Adipocyte (in vitro differentiated cells): ENCODE data around the gene PARP2.
A peak's percentile ranks its signal among the peaks of the same experiment; 100 is the strongest.
"Not testable (repeated sequence)": the region's sequence is repeated elsewhere in the genome, so short reads cannot be mapped to it uniquely, and the experiment has no call there.

Source experiments
- DNase-seq: peaks from one replicate; pipeline ENCODE4 v3.0.0-alpha.2; 2015; ENCODE audit warnings: low read depth
- H3K27me3 ChIP-seq: replicated peaks from 2 replicates; pipeline ENCODE4 v1.7.0; 2013; ENCODE audit warnings: mild to moderate bottlenecking, low read length, moderate library complexity; ENCODE audit not compliant: control insufficient read depth, insufficient read depth
- H3K36me3 ChIP-seq: 2 replicates; pipeline ENCODE4 v1.7.0; 2013; ENCODE audit warnings: low read length, mild to moderate bottlenecking, moderate library complexity; ENCODE audit not compliant: control insufficient read depth, insufficient read depth, severe bottlenecking
- H3K4me1 ChIP-seq: 2 replicates; pipeline ENCODE4 v1.7.0; 2013; ENCODE audit warnings: mild to moderate bottlenecking, low read length, moderate library complexity; ENCODE audit not compliant: control insufficient read depth, insufficient read depth
- H3K4me3 ChIP-seq: 2 replicates; pipeline ENCODE4 v1.7.0; 2013; ENCODE audit warnings: mild to moderate bottlenecking, low read length, moderate library complexity
- H3K9ac ChIP-seq: 2 replicates; pipeline ENCODE4 v1.7.0; 2013; ENCODE audit warnings: mild to moderate bottlenecking, low read length, moderate library complexity
- H3K9me3 ChIP-seq: 2 replicates; pipeline ENCODE4 v1.7.0; 2013; ENCODE audit warnings: mild to moderate bottlenecking, low read length, moderate library complexity; ENCODE audit not compliant: control insufficient read depth

The PARP2 gene

DNA sequence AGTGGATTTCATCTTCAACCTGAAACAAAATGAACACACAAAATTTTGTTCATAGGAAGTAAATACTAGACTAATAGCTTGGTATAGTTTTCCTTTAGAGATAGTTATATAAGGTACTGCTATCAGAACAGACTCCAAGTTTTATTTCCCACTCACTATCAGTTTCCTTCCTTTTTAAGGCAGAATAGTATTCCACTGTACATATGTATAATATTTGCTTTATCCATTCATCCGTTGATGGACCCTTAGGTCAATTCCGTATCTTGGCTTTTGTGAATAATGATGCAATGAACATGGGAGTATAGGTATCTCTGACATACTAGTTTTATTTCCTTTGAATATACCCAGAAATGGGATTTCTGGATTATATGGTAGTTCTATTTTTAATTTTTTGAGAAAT is 14.1 kb upstream of the PARP2 start:
- H3K4me1 ChIP-seq: peaks cover 33% of the 10 kb centered on the region
- H3K27me3 ChIP-seq: no peaks in the 10 kb centered on the region
- DNase-seq: no peak
- H3K9me3 ChIP-seq: no peaks in the 10 kb centered on the region
- H3K9ac ChIP-seq: no peak overlapping the region
- peaks cover 33% of the 10 kb centered on the region for H3K36me3 ChIP-seq
- no peak overlapping the region for H3K4me3 ChIP-seq

GRCh38 chr14:20331053-20331613 is 12.3 kb upstream of the PARP2 start:
- Histone ChIP-seq H3K9ac (no peak overlapping the region), H3K36me3 (peaks cover 19% of the 10 kb centered on the region), H3K27me3 (no peaks in the 10 kb centered on the region), H3K4me1 (peaks cover 33% of the 10 kb centered on the region), H3K4me3 (no peak overlapping the region), H3K9me3 (no peaks in the 10 kb centered on the region)
- DNase-seq: no peak

- peak overlapping the region; percentile 88 for H3K9ac ChIP-seq
Observed at GRCh38 chr14:20332431-20332787, 11.0 kb upstream of the PARP2 start.

DNA sequence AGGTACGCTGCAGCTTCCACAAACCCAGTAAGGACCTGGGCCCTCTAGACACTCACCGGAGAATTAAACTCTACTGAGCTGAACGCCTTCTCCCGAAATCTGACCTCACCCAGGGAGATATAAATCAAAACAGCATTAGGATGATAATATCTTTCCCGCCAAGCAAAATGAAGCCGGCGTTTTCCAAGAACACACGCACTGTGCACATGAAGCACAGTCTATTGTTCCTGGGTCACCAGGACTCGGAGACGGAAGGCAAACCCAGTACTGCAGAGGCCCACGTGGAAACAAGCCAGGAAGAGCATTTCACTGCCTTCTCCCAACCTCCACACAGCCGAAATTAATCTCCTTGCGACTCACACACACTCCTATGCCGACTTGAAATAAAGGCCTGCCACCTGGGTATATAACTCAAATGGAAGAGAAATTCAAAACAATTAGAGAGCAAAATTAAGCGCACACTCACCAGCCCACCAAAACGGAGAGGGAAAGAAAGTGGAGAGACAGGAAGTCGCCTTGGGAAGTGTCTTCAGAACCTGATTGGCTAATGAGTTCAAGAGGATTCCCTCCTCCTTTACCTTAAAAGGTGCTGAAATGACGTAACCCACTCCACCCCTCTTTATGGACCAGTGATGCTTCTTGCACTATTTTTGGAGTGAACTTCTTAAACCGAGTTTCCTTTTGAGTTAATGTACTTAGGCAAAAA is 10.5 kb upstream of the PARP2 start, which contains the start of gene CCNB1IP1:
CCNB1IP1 (minus strand) TSS at position 492 of the 706 bp plus-strand sequence. CDS start 16,756 bp downstream, outside the sequence.
- Histone ChIP-seq H3K9ac (peak within 1 kb of the TSS; percentile 88), H3K36me3 (peaks cover 12% of the 10 kb centered on the region), H3K9me3 (no peaks in the 10 kb centered on the region), H3K4me3 (peak within 1 kb of the TSS; percentile 92), H3K27me3 (no peaks in the 10 kb centered on the region), H3K4me1 (peaks cover 27% of the 10 kb centered on the region)
- peak; percentile 91 for DNase-seq

More at GRCh38 chr14:20332431-20332787, 11.0 kb upstream of the PARP2 start:
- peak overlapping the region; percentile 92 for H3K4me3 ChIP-seq
- peaks cover 12% of the 10 kb centered on the region for H3K36me3 ChIP-seq
- H3K27me3 ChIP-seq: no peaks in the 10 kb centered on the region
- no peaks in the 10 kb centered on the region for H3K9me3 ChIP-seq
- DNase-seq: peak; percentile 57
- H3K4me1 ChIP-seq: peaks cover 32% of the 10 kb centered on the region

DNA sequence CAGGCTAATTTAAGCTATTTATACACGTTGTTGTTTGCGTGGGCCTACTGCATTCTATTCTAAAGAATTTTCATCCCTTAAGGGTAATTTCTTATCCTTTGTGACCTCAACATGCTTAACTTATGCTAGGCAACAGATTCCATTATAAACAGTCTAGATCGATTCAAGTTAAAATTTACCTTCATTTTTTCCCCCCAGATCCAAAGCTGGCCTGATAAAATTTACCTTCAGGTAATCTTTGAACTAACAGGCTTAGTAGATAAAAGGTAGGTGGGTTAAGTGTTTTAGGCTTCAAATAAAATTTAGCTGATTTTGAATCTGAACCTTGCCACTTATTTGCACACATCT is 10.0 kb upstream of the PARP2 start:
- DNase-seq: no peak
- Histone ChIP-seq H3K4me1 (peaks cover 24% of the 10 kb centered on the region), H3K27me3 (no peaks in the 10 kb centered on the region), H3K4me3 (peak overlapping the region; percentile 92), H3K9ac (peak overlapping the region; percentile 88), H3K36me3 (peaks cover 7% of the 10 kb centered on the region), H3K9me3 (no peaks in the 10 kb centered on the region)

DNA sequence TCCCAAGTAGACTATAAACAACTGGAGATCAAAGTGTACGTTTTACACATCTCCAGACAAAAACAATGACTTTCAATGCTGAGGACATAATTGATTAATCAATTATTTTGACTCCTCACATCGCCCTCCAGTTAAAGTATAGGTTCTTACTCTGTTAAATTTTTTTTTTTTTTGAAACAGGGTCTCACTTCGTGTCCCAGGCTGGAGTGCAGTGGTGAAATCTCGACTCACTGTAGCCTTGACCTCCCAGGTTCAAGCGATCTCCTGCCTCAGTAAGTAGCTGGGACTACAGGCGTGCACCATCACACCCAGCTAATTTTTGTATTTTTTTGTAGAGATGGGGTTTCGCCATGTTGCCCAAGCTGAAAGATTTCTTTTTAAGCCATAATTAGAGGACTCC is 9.4 kb upstream of the PARP2 start:
- Histone ChIP-seq H3K36me3 (peaks cover 1% of the 10 kb centered on the region), H3K27me3 (no peaks in the 10 kb centered on the region), H3K4me3 (no peak overlapping the region), H3K9me3 (no peaks in the 10 kb centered on the region), H3K9ac (peak overlapping the region; percentile 88), H3K4me1 (peaks cover 19% of the 10 kb centered on the region)
- no peak for DNase-seq

DNA sequence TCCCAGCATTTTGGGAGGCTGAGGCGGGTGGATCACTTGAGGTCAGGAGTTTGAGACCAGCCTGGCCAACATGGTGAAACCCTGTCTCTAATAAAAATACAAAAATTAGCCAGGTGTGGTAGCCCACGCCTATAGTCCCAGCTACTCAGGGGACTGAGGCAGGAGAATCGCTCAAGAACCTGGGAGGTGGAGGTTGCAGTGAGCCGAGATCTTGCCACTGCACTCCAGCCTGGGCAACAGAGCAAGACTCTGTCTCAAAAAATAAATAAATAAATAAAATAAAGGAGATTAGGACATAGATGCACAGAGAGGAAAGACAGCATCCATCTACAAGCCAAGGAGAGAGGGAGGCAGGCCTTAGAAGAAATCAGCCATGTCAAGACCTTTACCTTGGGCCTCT is 2.4 kb upstream of the PARP2 start:
- H3K9ac ChIP-seq, H3K4me3 ChIP-seq, H3K4me1 ChIP-seq, DNase-seq, H3K27me3 ChIP-seq, H3K9me3 ChIP-seq, H3K36me3 ChIP-seq: not testable (repeated sequence)

- Histone ChIP-seq H3K27me3 (no peaks in the 10 kb centered on the region), H3K9ac (peak overlapping the region; percentile 91), H3K4me3 (peak overlapping the region; percentile 91), H3K4me1 (peaks cover 10% of the 10 kb centered on the region), H3K9me3 (no peaks in the 10 kb centered on the region), H3K36me3 (peaks cover 12% of the 10 kb centered on the region)
- DNase-seq: no peak
Observed at GRCh38 chr14:20341646-20342045, 1.8 kb upstream of the PARP2 start.

- no peaks in the 10 kb centered on the region for H3K9me3 ChIP-seq
- H3K4me3 ChIP-seq: peak overlapping the region; percentile 100
- peak overlapping the region; percentile 97 for H3K9ac ChIP-seq
- no peaks in the 10 kb centered on the region for H3K27me3 ChIP-seq
- H3K36me3 ChIP-seq: peaks cover 25% of the 10 kb centered on the region
- peaks cover 10% of the 10 kb centered on the region for H3K4me1 ChIP-seq
- DNase-seq: peak; percentile 51
Observed at GRCh38 chr14:20343862-20344220, 406 bp downstream of the PARP2 start.

DNA sequence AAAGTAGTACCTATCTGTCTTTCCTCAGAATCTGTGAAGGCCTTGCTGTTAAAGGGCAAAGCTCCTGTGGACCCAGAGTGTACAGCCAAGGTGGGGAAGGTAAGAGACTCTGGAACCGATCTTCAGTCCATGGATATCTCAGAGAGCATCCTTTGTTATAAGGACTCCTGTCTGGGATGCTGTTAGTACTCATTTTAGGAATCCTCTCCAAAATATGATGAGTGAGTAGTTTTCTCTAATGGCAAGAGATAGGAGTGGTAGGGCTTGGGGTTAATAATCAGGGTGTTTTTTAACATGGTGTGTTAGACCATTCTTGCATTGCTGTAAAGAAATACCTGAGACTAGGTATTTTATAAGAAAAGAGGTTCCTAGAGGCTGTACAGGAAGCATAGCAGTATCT is 1.9 kb downstream of the PARP2 start:
- Histone ChIP-seq H3K4me3 (no peak overlapping the region), H3K9ac (no peak overlapping the region), H3K4me1 (peaks cover 10% of the 10 kb centered on the region), H3K9me3 (no peaks in the 10 kb centered on the region), H3K27me3 (no peaks in the 10 kb centered on the region), H3K36me3 (peaks cover 36% of the 10 kb centered on the region)
- no peak for DNase-seq

DNA sequence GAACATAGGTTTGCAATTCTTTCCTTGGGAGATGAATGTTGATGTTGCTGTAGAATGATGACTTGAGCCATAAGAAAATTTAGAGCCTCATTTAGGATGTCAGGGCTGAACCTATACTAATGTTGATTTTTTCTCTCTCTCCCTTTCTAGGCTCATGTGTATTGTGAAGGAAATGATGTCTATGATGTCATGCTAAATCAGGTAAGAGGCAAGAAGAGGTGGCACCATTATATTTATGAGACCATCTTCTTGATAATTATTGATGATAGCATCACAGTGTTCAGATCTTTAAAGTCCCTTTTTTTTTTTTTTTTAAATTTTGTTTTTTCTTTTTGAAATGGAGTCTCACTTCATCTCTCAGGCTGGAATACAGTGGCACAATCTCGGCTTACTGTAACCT is 3.3 kb downstream of the PARP2 start:
- no peaks in the 10 kb centered on the region for H3K27me3 ChIP-seq
- peaks cover 45% of the 10 kb centered on the region for H3K36me3 ChIP-seq
- no peak overlapping the region for H3K4me3 ChIP-seq
- no peak overlapping the region for H3K9ac ChIP-seq
- no peak for DNase-seq
- peaks cover 9% of the 10 kb centered on the region for H3K4me1 ChIP-seq
- no peaks in the 10 kb centered on the region for H3K9me3 ChIP-seq

DNA sequence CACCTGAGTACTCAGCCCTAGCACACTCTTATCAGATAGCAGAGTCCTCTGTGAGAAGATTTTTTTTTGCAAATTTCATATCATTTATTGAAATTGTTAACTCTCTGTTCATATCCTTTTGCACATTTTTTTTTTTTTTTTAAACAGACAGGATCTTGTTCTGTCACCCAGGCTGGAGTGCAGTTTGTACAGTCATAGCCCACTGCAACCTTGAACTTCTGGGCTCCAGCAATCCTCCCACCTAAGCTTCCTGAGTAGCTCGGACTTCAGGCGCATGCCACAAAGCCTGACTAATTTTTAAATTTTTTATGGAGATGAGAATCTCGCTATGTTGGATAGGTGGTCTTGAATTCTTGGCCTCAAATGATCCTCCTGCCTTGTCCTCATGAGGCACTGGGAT is 4.3 kb downstream of the PARP2 start:
- H3K9ac ChIP-seq: no peak overlapping the region

More for the DNA sequence above, 4.3 kb downstream of the PARP2 start:
- H3K4me1 ChIP-seq: peaks cover 6% of the 10 kb centered on the region
- H3K9me3 ChIP-seq: no peaks in the 10 kb centered on the region
- no peak overlapping the region for H3K4me3 ChIP-seq
- H3K27me3 ChIP-seq: no peaks in the 10 kb centered on the region
- DNase-seq: no peak
- peaks cover 55% of the 10 kb centered on the region for H3K36me3 ChIP-seq
